AG10803 (cell line): Measurements from ENCODE around the gene FBXW5.
A peak's percentile ranks its signal among the peaks of the same experiment; 100 is the strongest.

Experiments
- DNase-seq: peaks from one replicate; pipeline ENCODE4 v3.0.0; 2010; ENCODE audit warnings: low read depth
- H3K4me3 ChIP-seq: 2 replicates; pipeline ENCODE4 v1.5.1; 2011; ENCODE audit warnings: mild to moderate bottlenecking, low read length, control low read depth
- TF ChIP-seq, protein P1 (sequence below): conservative IDR thresholded peaks from 2 replicates; pipeline ENCODE4 v1.5.1; 2011; ENCODE audit warnings: mild to moderate bottlenecking, low read length, control low read depth, inconsistent platforms

FBXW5 gene

DNA sequence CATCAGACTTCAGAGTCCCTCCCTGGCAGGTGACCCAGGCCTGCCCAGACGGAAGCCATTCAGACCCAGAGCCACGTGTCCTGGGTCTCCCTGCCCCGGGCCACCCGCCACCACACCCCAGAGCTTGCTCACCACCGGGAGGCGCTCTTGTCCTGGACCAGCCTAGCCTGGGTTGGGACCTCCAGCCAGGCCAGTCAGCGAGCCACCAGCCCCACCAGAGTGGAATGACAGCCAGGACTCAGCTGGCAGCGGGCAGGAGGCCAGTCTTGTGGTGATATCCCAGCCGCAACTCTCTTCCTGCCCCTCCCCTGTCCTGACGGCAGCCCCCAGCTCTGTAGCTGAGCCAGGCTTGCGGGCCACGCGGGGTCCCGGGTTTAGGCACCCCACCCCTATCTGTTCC is 31.1 kb upstream of the FBXW5 start:
- peak; percentile 34 for DNase-seq
- TF ChIP-seq, protein P1, sequence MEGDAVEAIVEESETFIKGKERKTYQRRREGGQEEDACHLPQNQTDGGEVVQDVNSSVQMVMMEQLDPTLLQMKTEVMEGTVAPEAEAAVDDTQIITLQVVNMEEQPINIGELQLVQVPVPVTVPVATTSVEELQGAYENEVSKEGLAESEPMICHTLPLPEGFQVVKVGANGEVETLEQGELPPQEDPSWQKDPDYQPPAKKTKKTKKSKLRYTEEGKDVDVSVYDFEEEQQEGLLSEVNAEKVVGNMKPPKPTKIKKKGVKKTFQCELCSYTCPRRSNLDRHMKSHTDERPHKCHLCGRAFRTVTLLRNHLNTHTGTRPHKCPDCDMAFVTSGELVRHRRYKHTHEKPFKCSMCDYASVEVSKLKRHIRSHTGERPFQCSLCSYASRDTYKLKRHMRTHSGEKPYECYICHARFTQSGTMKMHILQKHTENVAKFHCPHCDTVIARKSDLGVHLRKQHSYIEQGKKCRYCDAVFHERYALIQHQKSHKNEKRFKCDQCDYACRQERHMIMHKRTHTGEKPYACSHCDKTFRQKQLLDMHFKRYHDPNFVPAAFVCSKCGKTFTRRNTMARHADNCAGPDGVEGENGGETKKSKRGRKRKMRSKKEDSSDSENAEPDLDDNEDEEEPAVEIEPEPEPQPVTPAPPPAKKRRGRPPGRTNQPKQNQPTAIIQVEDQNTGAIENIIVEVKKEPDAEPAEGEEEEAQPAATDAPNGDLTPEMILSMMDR: peak; percentile 27; the same call in 1 of the 2 replicates
- H3K4me3 ChIP-seq: no peak overlapping the region

DNA sequence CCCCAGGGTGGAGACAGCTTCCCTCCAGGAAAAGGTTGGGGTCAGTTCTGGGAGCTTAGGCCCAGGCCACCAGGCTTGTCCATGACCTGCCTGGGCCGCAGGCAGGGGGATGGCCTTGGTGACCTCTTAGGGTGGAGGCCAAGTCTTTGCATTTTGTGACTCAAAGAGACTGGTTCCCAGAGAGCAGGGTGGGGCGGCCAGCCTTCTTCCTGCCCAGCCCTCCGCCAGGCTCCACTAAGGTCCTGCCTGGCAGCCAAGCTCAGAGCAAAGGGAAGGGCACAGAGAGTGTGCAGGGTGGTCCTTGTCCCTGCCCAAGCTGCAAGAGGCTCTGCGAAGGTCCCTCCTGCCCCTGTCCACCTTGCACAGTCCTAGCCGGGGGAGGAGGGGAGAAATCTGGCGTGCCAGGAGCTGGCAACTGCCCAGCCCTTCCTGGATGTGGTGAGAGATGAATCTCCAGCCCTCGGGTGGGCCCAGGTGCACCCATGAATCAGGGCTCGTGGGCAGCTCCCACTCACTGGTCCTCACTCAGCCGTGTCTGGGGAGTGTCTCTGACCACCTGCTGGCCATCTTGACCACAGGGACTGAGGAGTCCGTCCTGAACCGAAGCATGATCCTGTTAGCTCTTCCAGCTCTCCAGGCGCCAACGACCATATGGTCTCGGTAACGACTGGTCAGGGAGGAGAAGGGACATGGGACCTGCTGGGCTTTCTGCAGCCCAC is 30.4 kb upstream of the FBXW5 start:
- no peak for DNase-seq
- H3K4me3 ChIP-seq: no peak overlapping the region
- TF ChIP-seq, protein P1: no peak

DNA sequence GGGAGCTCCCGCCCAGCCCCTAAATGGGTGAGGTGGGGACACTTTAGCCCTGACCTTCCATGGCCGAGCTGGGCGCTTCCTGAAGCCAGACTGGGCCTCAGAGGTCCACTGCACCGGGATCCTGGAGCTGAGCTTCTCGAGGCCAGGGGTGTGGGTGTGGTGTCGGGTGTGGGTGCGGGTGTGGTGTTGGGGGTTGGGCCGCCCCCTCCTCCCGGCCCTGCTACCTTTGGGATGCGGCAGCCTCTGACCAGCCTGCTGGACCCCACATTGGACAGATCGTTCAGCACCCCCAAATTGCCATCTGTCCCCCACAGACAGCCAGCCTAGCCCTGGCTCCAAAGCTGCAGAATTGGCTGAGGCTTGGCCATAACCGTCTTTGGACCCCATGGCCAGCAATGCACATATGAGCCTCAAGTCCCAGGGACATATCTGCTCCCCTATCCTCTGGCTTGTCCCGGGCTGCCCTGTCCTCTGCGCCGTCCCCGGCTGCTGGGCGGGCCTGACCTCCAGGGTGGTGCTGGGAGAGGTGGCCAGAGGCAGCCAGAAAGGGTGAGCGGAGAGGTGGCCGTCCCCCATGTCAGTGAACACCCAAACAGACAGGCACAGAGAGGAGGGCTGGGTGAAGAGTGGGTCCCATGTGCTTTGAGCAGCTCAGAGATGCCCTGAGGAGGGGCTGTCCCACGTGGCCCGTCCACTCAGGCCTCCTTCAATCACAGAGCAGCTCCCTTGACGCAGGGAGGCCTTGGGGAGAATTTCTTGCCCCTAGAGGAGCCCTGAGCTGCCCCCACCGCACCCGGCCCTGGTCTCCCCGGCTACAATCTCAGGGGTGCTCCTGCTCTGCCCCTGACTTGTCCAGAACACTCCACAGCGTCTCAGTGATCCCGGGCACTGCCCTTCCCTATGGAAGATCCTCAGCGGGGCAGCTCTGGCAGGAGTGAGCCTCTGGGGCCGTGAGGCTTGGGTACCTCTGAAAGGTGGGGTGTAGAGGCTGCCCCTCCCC is 29.4 kb upstream of the FBXW5 start:
- no peak overlapping the region for H3K4me3 ChIP-seq
- DNase-seq: no peak
- TF ChIP-seq, protein P1: no peak

DNA sequence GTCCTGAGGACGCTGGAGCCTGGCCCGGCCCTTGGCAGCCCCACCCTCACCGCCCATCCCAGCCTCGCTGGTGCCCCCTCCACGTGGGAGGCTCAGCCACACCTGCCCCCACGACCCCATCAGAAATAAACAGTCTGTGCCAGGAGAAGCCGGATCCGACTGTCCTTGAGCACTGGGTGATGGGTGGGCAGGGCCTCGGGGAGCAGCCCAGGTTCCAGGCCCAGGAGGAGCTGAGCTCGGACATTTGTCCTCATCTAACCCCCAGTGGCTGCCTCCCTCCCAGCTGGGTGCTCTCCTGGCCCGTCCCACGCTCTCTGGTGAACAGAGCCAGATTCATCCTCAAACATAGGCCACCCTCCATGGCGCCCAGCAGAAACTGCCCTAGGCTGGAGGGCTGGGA is 28.2 kb upstream of the FBXW5 start:
- TF ChIP-seq, protein P1: no peak
- H3K4me3 ChIP-seq: no peak overlapping the region
- no peak for DNase-seq

DNA sequence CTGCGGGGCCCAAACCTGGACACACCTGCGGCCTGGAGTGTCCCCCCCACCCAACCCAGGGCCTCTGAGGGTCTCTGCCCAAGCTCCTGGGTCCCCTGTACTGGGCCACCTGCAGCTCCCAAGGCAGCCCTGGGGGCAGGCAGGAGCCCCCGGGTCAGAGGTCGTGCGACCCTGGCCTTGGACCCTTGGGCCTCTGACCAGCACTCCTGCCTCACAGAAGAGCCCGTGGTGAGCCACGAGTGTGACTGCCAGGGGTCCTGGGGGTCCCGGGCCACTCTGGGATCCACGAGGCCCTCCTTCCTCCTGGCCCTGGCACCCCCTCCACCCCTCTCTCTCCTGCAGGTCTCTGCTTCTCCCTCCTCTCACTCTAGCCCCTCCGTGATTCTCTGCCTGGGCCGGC is 27.8 kb upstream of the FBXW5 start:
- TF ChIP-seq, protein P1: no peak
- no peak overlapping the region for H3K4me3 ChIP-seq
- DNase-seq: no peak

DNA sequence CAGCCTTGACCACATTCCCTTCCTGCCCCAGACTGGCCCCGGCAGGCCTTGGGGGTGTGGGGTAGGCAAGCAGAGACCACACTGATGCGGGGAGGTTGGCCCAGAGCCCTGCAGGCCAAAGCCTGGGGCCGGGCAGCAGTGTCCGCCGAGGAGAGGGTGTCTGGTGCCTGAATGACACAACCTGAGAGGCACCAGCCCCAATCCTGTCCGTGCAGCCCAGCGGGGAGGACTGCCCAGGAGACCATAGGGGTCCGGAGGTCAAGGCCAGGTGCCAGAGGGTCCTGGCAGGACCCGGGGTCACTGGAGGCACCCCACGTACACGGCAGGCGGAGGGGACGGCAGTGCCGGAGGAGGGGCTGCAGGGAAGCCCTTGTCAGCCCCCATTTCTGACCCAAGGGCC is 27.2 kb upstream of the FBXW5 start:
- no peak overlapping the region for H3K4me3 ChIP-seq
- TF ChIP-seq, protein P1: no peak
- DNase-seq: no peak
